HG03045 (cell line): ENCODE data around the gene AGAP2.
A peak's percentile ranks its signal among the peaks of the same experiment; 100 is the strongest.

Source experiments
- ATAC-seq: cut with Tn5 transposase; IDR thresholded peaks from one replicate; pipeline ENCODE4 v1.9.1; 2021; ENCODE audit warnings: mild to moderate bottlenecking, moderate library complexity; ENCODE audit not compliant: unreplicated experiment

Gene AGAP2

DNA sequence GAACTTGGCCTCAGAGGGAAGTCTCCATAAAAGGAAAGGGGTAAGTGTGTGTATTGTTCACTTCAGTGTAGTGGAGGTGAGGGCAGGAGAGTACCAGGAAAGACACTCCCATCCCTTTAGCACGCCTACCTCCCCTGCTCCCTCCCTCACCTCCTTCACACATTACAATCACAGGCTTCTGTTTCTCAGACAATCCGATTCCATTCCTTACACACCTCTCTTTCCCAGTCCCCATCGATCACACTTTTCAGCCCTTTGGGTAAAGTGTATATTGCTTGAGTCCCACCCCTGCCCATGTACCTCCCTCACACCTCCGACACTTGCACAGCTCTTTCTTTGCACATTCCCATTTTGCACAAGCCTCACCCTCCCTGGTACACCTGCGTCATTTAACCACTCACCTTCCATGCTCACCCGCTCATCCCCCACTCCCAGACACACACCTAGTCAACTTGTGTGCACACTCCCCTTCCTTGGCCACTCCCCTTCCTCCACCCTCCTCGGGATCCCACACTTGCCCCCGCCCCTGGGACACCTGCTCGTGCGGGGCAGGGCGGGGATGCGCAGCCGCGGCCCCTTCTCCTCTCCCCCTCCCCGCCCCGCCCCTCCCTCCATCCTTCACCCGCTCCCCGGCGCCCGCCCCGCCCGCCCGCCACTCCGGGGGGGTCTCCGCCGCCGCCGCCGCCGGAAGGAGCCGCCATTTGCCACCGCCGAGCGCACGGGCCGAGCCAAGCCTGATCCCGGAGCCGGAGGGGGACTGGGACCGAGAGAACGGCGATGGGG lies 16.1 kb upstream of the AGAP2 start, which contains the start of gene MARCHF9:
MARCHF9 (plus strand) TSS at position 693 of the 783 bp plus-strand sequence. CDS start 426 bp downstream, outside the sequence.
- peak; percentile 44 for ATAC-seq

DNA sequence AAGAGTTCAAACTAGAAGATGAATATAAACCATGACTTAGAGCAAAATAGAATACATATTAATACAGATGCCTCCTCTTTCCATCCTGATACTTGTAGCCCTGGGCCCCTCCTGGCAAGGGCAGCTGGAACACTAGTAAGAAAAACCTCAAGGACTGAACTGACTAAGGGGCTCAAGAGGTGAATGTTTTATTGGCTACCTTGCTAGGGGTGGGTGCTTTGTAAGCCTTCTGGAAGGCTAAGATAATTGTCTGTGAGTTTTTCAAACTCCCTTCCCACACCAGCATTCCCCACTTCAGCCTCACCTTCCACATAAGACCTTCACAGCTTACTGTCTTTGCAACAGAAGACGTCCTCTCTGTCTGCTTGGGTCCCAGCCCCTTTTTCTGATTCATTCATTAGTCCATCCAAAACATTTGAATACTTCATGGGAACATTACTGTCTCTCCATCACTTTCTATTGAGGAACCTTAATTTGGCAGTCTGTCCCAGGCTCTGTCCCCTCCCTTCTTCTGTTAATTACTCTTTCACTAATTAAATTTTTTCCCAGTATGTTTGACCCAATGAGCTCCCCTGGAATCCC lies 15.3 kb upstream of the AGAP2 start:
- ATAC-seq: no peak

DNA sequence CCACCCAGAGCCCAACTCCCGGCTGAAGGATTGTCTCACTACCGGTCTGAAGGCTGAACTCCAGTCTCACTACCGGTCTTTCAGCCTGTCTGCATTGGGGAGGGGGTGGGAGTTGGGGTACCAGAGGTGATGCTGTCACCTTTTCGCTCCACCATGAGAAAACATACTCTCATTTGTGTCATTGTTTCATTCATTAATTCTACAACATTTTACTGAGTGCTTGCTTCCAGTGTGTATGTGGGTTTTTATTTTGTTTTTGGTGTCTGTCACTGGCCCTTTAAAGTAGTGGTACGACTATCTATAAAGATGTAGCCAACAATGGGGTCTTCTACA lies 14.1 kb upstream of the AGAP2 start:
- ATAC-seq: no peak

DNA sequence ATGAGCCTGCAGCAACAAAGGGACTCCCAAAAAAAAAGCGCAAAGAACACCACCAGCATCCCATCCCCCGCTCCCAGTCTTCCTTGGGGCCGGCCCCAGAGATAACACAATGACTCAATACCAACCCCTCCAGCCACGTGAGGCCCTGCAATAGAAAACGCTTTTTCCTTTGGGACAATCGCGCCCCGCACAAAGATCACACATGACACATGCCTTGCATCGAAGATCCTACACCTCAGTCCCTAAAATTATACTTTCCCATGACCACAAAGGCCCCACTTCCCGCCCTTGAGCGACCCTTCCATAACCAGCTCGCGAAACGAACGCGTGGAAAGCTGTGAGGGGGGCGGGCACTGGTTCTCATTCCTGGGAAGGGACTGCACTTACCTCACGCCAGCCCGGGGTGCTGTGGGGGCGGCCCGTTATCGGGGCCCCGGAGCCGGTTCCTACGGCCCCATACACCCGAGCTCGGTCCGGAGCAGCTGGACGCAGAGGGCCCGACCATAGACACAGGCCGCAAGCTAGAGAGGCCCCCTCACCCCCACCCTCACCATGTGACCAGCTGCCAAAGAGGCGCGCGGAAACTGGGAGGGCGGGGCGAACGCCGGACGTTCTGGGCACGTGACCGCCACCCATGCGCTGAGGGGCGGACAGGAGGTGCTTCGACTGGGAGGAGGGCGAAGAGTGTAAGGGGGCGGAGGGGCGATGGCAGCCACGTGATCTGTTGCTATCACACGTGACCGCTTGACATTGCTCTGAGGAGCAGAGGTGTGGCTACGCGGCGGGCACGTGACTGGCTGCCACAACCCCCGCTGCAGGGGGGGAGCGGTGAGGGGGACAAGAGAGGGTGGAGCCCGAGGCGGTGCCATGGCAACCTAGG lies 13.5 kb upstream of the AGAP2 start, which contains the start of gene CDK4:
CDK4 (minus strand) TSS at position 523 of the 880 bp plus-strand sequence. CDS start 593 bp downstream, outside the sequence.
- peak; percentile 70 for ATAC-seq

DNA sequence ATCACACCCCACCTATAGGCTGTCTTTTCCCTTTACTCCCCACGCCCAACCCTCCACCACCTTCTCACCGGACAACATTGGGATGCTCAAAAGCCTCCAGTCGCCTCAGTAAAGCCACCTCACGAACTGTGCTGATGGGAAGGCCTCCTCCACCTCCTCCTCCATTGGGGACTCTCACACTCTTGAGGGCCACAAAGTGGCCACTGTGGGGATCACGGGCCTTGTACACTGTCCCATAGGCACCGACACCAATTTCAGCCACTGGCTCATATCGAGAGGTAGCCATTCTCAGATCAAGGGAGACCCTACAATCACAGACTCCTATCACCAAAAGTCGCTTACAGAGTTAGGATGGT lies 12.9 kb upstream of the AGAP2 start:
- no peak for ATAC-seq

DNA sequence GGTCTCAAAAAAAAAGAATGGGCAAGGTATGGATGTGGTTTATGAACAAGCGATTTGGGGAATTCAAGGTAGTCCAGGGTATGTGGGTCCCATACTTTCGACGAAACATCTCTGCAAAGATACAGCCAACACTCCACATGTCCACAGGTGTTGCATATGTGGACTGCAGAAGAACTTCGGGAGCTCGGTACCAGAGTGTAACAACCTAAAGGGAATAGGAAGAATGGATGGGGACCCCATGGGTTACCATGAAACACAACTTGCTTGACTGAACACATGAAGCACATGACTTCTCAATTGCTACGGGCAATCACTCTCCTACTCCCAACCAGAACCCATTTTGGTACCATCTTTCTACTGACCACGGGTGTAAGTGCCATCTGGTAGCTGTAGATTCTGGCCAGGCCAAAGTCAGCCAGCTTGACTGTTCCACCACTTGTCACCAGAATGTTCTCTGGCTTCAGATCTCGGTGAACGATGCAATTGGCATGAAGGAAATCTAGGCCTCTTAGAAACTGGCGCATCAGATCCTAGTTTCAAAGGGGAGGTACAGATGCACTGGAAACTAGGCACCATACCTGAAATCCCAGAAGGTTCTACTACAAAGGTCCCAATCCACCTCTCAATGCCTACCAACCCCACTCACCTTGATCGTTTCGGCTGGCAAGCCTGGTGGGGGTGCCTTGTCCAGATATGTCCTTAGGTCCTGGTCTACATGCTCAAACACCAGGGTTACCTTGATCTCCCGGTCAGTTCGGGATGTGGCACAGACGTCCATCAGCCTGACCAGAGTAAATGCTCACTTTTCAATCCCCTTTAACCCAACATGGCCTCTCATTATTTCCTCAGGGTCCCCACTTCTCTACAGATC lies 12.3 kb upstream of the AGAP2 start:
- ATAC-seq: no peak

DNA sequence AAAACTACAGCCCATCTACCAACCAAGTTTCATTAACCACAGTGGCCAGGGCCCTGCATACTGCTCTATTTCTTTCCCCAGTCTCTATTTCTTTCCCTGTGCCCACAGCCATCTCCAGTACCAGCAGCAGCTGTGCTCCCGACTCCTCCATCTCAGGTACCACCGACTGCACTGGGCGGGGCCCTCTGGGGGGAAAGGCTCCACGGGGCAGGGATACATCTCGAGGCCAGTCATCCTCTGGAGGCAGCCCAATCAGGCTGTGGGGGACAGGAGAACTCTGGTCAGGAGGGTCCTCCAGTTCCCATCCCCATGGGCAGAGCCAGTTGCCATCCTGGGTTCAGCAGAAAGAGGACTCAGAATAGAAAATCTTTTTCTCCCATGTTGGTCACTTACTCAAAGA lies 10.5 kb upstream of the AGAP2 start:
- ATAC-seq: no peak

DNA sequence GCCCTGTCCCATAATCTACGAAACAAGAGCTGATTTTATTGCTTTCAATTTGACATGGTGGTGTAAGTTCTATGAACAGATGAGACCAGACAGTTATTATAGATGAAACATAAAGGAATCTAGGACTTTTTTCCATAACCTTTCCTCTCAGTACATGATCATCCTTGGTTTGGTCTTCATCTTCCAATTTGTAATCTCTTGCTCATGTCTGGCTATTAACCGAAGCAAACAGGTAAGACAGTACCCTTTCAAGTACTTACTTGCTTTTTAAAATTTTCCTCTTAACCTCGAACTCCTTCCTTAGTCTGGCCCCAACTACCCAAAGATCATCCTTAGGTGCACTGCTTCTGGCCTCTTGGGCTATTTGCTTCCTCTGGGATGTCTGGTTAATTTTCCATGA lies 7.5 kb upstream of the AGAP2 start:
- ATAC-seq: no peak

DNA sequence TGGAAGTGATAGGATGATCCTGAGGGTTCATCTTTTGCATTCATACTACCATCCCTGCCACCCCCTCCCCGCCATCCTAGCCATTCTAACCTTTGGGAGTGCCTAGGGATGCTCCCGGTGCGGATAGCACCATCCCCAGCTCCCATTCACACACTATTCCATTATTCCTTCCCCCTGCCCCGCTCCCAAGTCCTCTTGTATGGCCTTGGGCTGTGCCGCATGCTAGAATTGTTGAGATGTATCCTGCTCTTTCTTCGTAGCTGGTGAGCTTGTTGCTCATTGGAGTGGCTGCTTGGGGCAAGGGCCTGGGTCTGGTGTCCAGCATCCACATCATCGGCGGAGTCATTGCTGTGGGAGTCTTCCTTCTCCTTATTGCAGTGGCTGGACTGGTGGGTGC lies 6.9 kb upstream of the AGAP2 start:
- no peak for ATAC-seq

DNA sequence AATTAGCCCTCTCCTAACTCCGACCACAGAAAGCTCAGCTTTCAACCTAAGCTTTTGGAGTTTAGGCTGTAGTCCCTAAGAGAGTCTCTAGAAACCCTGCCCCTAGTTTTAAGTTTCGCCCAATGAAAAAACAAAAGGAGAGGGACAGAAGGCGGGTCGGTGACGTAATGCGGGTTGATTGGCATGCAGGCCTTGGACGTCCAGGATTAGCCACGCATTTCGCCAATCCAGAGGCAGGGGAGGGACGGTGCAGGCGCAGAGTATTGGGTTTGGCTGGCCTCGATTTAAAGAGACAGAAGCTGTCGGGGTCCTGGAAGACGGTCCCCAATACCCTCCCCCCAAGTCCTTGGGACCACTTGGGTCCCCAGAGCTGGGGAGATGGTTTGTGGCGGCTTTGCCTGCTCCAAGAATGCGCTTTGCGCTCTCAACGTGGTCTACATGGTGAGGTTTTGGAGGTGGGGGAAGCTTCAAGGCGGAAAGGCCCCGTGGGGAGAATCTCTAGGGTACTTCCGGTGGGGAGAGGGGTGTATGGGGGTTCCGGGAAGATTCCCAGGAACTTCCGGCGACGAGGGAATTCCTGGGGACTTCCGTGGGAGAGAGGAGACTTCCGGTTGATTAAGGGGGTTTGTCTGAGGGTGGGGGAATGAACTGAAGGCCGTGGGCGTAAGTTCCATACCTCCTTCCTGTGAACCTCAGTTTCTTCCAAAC lies 6.4 kb upstream of the AGAP2 start, which contains the start of gene TSPAN31:
TSPAN31 (plus strand) TSS at position 263 of the 708 bp plus-strand sequence; CDS start at position 379, 116 bp downstream.
- peak; percentile 88 for ATAC-seq

DNA sequence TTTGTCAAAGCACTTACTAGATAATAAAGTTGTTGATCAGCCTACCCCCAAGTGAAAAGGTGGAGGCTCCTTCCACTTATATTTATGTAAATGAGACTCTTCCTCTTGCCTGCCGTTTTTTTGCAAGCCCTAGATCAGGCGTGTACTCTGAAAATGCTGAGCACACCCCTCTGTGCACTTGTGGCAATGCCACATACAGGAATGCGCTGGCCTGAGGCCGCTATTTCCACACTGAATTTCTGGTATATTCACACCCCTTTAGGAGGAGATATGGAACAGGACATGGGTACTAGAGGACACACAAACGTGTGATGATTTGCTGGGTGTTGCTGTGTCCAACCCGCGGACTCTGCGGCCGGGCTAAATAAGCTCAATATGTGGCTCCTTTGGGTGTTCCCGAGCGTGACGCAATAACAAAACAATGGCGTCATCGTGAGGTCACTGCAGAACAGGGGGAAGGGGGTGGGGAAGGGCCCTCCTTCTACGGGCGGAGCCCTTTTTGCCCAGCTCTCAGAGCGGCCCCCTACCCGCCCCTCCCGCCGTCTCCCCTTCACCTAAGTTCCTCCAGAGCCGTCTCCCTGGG lies 5.7 kb upstream of the AGAP2 start:
- ATAC-seq: peak; percentile 27

DNA sequence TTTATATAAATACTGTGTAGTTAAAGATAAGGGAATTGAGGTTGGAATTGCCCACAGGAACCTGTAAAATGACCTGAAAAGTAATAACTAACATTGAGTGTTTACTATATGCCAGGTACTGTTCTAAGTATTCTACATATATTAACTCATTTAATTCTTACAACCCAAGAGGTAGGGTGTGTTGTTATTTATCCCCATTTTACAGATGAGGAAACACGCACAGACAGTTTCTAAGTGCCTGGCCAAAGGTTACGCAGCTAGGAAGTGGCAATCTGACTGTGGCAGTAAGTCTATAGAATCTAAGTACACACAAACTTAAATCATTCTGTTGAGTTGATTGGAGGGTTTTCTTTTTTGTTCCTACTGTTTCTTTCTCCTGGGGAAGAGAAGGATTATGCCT lies 5.2 kb upstream of the AGAP2 start:
- ATAC-seq: no peak

DNA sequence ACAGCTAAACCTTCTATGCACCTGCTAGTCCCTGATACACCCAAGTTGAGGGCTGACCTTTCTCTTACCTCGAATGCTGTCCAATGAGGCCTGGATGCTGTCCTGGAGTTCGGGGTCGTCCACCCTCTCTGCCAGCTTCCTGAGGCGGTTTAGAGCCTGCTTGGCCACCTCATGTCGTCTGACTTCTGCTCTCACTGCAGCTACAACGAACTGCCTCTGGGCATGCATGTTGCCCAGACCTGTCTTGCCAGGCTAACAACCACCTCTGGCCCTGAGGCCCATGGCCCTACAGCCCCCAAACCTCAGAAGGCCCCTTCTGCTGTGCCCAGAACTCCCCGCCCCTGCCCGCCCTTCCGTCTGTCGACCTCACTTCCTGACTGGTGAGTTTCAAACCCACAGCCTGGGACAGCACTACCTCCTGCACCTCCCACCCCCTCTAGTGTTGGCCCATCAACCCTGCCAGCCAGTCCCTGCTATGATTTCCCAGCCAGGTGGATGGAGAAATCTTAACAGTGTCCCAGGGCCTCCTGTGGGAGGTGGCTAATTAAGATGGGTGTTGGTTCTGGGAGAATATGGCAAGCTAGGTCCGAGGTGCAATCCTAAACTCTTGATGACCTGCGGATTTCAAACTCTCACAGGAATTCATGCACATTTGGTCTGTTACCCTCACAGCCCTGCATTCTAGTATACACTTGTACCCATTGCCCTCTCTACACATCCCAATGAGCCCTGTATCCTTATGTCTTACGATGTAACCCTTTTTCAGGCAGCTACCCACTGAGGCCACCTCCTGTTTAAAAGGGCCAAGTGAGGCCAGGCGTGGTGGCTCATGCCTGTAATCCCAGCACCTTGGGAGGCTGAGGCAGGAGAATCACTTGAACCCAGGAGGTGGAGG lies 3.5 kb upstream of the AGAP2 start:
- ATAC-seq: peak; percentile 50

DNA sequence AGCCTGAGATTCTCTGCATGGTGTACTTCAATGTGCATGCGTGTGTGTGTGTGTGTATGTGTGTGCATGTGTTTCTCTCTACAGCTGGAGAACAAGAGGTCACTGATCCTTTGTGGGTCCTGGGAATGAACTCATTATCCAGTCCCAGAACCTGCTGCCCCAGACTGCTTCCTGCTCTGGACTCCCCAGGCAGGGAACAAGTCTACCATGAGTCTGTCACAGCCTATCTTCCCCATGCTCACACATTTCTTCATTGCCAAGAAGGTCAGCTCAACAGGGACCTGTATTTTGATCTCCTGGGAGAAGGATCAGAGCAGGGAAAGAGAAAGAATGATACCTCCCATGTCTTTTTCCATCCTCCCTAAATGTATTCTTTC lies 2.9 kb upstream of the AGAP2 start:
- ATAC-seq: no peak

DNA sequence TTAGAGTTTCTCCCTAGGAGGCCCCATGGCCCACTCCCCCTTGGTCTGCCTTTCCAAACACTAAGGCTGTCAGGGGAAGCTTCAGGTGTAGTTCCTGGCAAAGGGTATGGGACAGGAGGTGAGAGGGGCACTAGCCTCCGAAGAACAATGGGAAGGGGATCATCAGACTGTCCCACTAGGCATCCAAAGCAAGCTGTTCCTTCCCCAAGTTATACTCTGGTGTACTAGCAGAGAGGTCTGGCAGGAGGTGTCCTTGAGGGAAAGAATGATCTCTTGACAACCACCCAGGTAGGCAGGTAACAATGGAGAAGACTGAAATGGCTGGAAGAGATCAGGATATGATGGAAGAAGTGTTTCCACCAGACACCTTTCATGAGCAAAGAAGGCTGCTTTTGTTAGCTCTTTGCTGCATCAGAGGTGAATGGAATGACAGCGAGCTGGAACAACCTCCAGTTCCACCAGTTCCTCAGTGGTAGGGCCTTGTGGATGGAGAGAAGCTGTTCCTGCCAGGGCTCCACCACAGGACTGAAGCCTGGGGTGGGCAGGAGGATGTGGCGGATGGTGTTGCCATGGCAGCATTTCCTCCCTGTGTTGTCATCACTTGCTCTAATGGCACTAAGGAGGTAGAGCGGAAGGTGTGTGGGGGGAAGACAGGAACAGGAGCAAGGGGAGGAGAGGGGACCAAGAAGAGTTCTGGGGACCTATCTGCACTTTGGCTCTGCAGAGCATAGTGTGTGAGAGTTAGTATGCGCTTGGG lies 2.3 kb upstream of the AGAP2 start:
- no peak for ATAC-seq

DNA sequence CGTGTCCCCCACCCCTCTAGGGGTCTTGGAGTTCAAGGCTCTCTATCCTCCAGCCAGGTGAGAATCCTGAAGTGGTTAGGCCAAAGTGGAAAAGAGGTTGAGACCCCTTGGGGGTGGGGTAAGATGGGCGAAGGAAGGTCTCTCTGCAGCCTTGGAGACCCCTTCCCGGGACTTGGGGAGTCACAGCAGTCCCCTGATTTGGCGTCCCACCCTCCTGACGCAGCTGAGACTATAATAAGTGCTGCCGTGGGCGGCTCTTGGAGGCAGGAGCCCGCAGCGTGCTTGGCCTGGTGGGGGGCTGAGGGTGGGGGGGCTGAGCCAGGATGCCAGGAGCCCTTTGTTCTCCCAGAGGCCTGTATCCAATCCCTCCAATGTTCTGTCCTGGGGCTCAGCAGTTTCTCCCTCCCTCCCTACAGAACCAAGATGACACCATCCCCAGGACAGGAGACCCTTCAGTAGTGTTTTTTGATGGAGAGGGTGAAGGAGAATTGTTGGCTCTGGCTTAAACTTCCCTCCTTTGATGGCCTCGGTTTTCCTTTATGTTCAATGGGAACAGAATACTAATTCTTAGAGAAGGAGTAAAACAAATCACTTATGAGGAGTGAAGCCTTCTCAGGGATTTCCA lies 1.5 kb upstream of the AGAP2 start:
- ATAC-seq: no peak

DNA sequence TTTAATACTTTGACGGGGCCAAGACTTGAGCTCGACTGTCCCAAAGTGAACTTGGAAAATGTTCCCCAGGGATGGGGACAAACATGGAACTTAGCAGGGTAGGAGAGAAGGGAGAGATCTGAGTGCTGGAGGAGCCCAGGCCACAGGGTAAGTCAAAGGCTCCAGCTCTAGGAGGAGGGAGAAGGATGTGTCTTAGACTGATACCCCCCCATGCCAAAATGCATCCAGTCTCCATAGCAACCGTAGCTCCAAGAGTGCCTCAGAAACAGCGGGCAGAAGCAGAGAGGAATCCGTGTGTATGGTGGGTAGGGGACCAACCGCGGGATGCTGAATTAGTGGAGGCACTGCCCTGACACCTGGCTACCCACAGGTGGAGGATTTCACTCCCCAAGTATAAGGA lies 845 bp upstream of the AGAP2 start:
- no peak for ATAC-seq
